ENCODE results near the gene PLBD2.

PLBD2 gene, protein sequence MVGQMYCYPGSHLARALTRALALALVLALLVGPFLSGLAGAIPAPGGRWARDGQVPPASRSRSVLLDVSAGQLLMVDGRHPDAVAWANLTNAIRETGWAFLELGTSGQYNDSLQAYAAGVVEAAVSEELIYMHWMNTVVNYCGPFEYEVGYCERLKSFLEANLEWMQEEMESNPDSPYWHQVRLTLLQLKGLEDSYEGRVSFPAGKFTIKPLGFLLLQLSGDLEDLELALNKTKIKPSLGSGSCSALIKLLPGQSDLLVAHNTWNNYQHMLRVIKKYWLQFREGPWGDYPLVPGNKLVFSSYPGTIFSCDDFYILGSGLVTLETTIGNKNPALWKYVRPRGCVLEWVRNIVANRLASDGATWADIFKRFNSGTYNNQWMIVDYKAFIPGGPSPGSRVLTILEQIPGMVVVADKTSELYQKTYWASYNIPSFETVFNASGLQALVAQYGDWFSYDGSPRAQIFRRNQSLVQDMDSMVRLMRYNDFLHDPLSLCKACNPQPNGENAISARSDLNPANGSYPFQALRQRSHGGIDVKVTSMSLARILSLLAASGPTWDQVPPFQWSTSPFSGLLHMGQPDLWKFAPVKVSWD

DNA sequence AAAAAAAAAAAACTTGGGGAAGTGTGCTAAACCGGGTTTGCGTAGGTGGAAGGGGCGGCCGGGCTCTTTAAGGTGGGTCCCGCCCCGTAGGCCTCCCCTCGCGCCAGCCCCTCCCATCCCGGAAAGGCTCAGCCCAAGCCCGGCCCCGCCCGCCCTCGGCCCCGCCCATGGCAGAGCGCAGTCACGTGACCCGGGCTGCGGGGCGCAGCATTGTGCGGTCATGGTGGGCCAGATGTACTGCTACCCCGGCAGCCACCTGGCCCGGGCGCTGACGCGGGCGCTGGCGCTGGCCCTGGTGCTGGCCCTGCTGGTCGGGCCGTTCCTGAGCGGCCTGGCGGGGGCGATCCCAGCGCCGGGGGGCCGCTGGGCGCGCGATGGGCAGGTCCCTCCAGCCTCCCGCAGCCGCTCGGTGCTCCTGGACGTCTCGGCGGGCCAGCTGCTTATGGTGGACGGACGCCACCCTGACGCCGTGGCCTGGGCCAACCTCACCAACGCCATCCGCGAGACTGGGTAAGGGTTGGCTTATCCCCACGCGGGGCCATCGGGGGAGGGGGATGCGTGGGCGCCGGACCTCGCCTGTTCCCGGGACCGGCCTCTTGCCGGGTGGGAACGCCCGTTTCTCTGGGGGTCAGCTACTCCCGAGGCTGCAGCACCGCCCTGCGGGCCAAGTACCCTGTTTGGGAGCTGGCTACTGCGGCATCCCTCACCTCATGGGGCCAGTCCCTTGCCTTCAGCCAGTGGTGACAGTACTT is at the start of gene PLBD2:
PLBD2 (plus strand) TSS at position 207 of the 752 bp plus-strand sequence; CDS start at position 221, 14 bp downstream.
- DNase-seq (ENCODE audit: low read depth, low spot score): peak; percentile 31
- CTCF ChIA-PET: interaction anchor here (1.0 kb wide), 1 partner anchor 51 kb away, joined by 3 read pairs; no protein-coding TSS in a partner anchor
- POLR2A ChIA-PET: no interaction called here
- peak within 1 kb of the TSS; percentile 87 for H3K4me3 ChIP-seq (ENCODE audit: low read depth, low read length)
- TF ChIP-seq, protein P1, sequence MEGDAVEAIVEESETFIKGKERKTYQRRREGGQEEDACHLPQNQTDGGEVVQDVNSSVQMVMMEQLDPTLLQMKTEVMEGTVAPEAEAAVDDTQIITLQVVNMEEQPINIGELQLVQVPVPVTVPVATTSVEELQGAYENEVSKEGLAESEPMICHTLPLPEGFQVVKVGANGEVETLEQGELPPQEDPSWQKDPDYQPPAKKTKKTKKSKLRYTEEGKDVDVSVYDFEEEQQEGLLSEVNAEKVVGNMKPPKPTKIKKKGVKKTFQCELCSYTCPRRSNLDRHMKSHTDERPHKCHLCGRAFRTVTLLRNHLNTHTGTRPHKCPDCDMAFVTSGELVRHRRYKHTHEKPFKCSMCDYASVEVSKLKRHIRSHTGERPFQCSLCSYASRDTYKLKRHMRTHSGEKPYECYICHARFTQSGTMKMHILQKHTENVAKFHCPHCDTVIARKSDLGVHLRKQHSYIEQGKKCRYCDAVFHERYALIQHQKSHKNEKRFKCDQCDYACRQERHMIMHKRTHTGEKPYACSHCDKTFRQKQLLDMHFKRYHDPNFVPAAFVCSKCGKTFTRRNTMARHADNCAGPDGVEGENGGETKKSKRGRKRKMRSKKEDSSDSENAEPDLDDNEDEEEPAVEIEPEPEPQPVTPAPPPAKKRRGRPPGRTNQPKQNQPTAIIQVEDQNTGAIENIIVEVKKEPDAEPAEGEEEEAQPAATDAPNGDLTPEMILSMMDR (IDR thresholded peaks at IDR 0.05; ENCODE audit: insufficient read depth, low read length, missing control alignments): no peak

GRCh38 chr12:113310489-113310888 is 47.9 kb upstream of the PLBD2 start:
- TF ChIP-seq, protein P1 (IDR thresholded peaks at IDR 0.05; ENCODE audit: insufficient read depth, low read length, missing control alignments): no peak
- no peak overlapping the region for H3K4me3 ChIP-seq (ENCODE audit: low read depth, low read length)
- DNase-seq (ENCODE audit: low read depth, low spot score): no peak
- CTCF ChIA-PET: interaction anchor here (0.6 to 6.5 kb wide), 8 partner anchors 10 to 262 kb away, joined by 3 to 70 read pairs (median 4); partner anchors contain the start of gene SDSL
- POLR2A ChIA-PET: no interaction called here

DNA sequence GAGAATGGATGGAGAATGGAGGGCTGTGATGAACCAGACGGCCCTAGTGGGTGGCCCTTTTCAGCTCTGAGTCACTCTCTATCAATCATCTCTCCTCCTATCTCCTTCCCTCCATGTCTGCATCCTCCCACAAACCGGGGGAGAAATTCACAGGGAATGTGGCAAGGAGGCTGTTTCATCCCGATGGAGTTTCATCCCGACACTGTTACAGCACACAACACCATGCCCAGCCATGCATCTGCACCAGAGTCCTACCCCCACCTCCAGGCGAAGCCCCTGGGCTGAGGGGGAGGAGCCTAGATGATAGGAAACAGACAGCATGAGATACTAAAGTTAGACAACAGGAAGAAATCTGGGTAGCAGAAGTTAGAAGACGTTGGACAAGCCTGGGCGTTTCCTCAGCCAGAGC is 44.3 kb upstream of the PLBD2 start:
- CTCF ChIA-PET: interaction anchor here (1.6 to 6.5 kb wide), 4 partner anchors 7 to 113 kb away, joined by 4 to 70 read pairs (median 30); partner anchors contain the start of gene SDSL
- POLR2A ChIA-PET: no interaction called here
- no peak for DNase-seq (ENCODE audit: low read depth, low spot score)

GRCh38 chr12:113315358-113315757 is 43.0 kb upstream of the PLBD2 start:
- CTCF ChIA-PET: interaction anchor here (1.2 kb wide), 1 partner anchor 92 kb away, joined by 3 read pairs; no protein-coding TSS in a partner anchor
- no peak for DNase-seq (ENCODE audit: low read depth, low spot score)
- no peak overlapping the region for H3K4me3 ChIP-seq (ENCODE audit: low read depth, low read length)
- POLR2A ChIA-PET: no interaction called here
- TF ChIP-seq, protein P1 (IDR thresholded peaks at IDR 0.05; ENCODE audit: insufficient read depth, low read length, missing control alignments): no peak

More for the DNA sequence above, 44.3 kb upstream of the PLBD2 start:
- TF ChIP-seq, protein P1 (IDR thresholded peaks at IDR 0.05; ENCODE audit: insufficient read depth, low read length, missing control alignments): no peak
- no peak overlapping the region for H3K4me3 ChIP-seq (ENCODE audit: low read depth, low read length)

- ChIA-PET CTCF (interaction anchor here (1.2 to 1.3 kb wide), 2 partner anchors 9 to 91 kb away, joined by 3 to 4 read pairs; no protein-coding TSS in a partner anchor), POLR2A (no interaction called here)
- H3K4me3 ChIP-seq (ENCODE audit: low read depth, low read length): no peak overlapping the region
- DNase-seq (ENCODE audit: low read depth, low spot score): no peak
- TF ChIP-seq, protein P1 (IDR thresholded peaks at IDR 0.05; ENCODE audit: insufficient read depth, low read length, missing control alignments): no peak
These were observed 42.2 kb upstream of the PLBD2 start for GRCh38 chr12:113316155-113316554.
